HEK293 (cell line): Measurements from ENCODE around the gene VEGFB.

Source experiments
- CTCF ChIP-seq: fragments of 450-650 bp; formaldehyde crosslinking; IDR thresholded peaks from 2 replicates; pipeline ENCODE4 v1.5.1; 2016; ENCODE audit warnings: missing biosample characterization, missing genetic modification characterization
- PRDM1 ChIP-seq: fragments of 450-650 bp; formaldehyde crosslinking; IDR thresholded peaks from 2 replicates; pipeline ENCODE4; 2016; ENCODE audit warnings: missing biosample characterization, missing genetic modification characterization
- ZNF114 ChIP-seq: fragments of 450-650 bp; formaldehyde crosslinking; IDR thresholded peaks from 2 replicates; pipeline ENCODE4 v1.5.0; 2017; ENCODE audit warnings: missing biosample characterization, missing genetic modification characterization
- ZNF24 ChIP-seq: fragments of 450-650 bp; formaldehyde crosslinking; IDR thresholded peaks from 2 replicates; pipeline ENCODE4 v1.5.1; 2016; ENCODE audit warnings: missing biosample characterization, missing genetic modification characterization
- ZNF292 ChIP-seq: fragments of 450-650 bp; formaldehyde crosslinking; IDR thresholded peaks from 2 replicates; pipeline ENCODE4 v1.5.1; 2016; ENCODE audit warnings: low read depth, missing biosample characterization, missing genetic modification characterization, borderline replicate concordance

GRCh38 chr11:64186492-64187165 lies 47.8 kb upstream of the VEGFB start:
- TF ChIP-seq PRDM1 (tag by site-specific recombination): no peak
- TF ChIP-seq ZNF114: no peak
- no peak for TF ChIP-seq CTCF
- TF ChIP-seq ZNF24 (tag by site-specific recombination): no peak
- TF ChIP-seq ZNF292 (tag by site-specific recombination): no peak
